Measurements from ENCODE around the gene CATSPERD.

DNA sequence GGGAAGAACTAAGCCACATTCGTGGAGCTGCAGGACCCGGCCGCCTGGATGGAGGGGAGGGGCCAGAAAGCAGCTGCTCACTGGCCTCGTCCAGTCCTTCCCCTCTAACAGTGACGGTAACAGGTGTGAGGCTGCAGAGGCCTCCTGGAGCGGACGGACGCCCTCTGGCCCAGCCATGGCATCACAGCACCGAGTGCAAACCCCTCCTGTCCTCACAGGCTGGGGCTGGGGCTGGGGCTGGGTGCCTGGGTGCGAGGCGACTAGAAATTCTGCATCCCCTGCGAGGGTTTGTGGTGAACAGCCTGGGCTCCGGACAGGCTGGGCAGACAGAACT is 43.7 kb upstream of the CATSPERD start:
- TF ChIP-seq, protein P1, sequence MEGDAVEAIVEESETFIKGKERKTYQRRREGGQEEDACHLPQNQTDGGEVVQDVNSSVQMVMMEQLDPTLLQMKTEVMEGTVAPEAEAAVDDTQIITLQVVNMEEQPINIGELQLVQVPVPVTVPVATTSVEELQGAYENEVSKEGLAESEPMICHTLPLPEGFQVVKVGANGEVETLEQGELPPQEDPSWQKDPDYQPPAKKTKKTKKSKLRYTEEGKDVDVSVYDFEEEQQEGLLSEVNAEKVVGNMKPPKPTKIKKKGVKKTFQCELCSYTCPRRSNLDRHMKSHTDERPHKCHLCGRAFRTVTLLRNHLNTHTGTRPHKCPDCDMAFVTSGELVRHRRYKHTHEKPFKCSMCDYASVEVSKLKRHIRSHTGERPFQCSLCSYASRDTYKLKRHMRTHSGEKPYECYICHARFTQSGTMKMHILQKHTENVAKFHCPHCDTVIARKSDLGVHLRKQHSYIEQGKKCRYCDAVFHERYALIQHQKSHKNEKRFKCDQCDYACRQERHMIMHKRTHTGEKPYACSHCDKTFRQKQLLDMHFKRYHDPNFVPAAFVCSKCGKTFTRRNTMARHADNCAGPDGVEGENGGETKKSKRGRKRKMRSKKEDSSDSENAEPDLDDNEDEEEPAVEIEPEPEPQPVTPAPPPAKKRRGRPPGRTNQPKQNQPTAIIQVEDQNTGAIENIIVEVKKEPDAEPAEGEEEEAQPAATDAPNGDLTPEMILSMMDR (conservative IDR thresholded peaks at IDR 0.05; ENCODE audit: low read depth, low read length): no peak
- TF ChIP-seq EZH2phosphoT487 (IDR thresholded peaks at IDR 0.05; ENCODE audit: borderline replicate concordance, low read length) (no peak), EZH2 (IDR thresholded peaks at IDR 0.05; ENCODE audit: low read length, unreplicated experiment) (no peak)
